ENCODE data around the gene EGR2.

The EGR2 gene

GRCh38 chr10:62813981-62814380 is 2.2 kb downstream of the EGR2 start:
- TF ChIP-seq POLR2A (IDR thresholded peaks at IDR 0.05; ENCODE audit: low read length), result no peak
- DNase-seq, result no peak

- TF ChIP-seq GATA1 (IDR thresholded peaks at IDR 0.05; ENCODE audit: low read depth, low read length) (no peak), POLR2A (IDR thresholded peaks at IDR 0.05; ENCODE audit: low read length) (no peak)
- DNase-seq, result no peak
Measured at GRCh38 chr10:62813453-62813852, 2.7 kb downstream of the EGR2 start.

- no peak for DNase-seq
Measured at GRCh38 chr10:62812672-62813439, 3.3 kb downstream of the EGR2 start.

GRCh38 chr10:62811159-62811875 is 4.8 kb downstream of the EGR2 start:
- no peak for TF ChIP-seq GATA1 (IDR thresholded peaks at IDR 0.05; ENCODE audit: low read depth, low read length)
- TF ChIP-seq POLR2A (IDR thresholded peaks at IDR 0.05; ENCODE audit: low read length), result no peak
- no peak for DNase-seq

More at GRCh38 chr10:62812672-62813439, 3.3 kb downstream of the EGR2 start:
- TF ChIP-seq POLR2A (IDR thresholded peaks at IDR 0.05; ENCODE audit: low read length) (no peak), GATA1 (IDR thresholded peaks at IDR 0.05; ENCODE audit: low read depth, low read length) (no peak)

- TF ChIP-seq GATA1 (IDR thresholded peaks at IDR 0.05; ENCODE audit: low read depth, low read length) (no peak), POLR2A (IDR thresholded peaks at IDR 0.05; ENCODE audit: low read length) (no peak)
- no peak for DNase-seq
Measured at GRCh38 chr10:62810156-62810902, 5.8 kb downstream of the EGR2 start.

- no peak for TF ChIP-seq POLR2A (IDR thresholded peaks at IDR 0.05; ENCODE audit: low read length)
- DNase-seq, result peak; percentile 3 to 6
Measured at GRCh38 chr10:62806251-62806650, 9.9 kb downstream of the EGR2 start.

- no peak for TF ChIP-seq GATA1 (IDR thresholded peaks at IDR 0.05; ENCODE audit: low read depth, low read length)
- no peak for TF ChIP-seq POLR2A (IDR thresholded peaks at IDR 0.05; ENCODE audit: low read length)
- peak; percentile 41 to 79 for DNase-seq
Measured at GRCh38 chr10:62805231-62806099, 10.7 kb downstream of the EGR2 start.

- TF ChIP-seq POLR2A (IDR thresholded peaks at IDR 0.05; ENCODE audit: low read length) (peak; percentile 62), GATA1 (IDR thresholded peaks at IDR 0.05; ENCODE audit: low read depth, low read length) (no peak)
- DNase-seq, result peak; percentile 90 to 92
Measured at GRCh38 chr10:62804356-62805230, 11.6 kb downstream of the EGR2 start, which contains the start of gene ADO. Gene ADO, plus strand, starts transcription at chr10:62804720. Its CDS starts 340 bp downstream, at chr10:62805060.

GRCh38 chr10:62803724-62804355 is 12.3 kb downstream of the EGR2 start:
- no peak for DNase-seq
- TF ChIP-seq GATA1 (IDR thresholded peaks at IDR 0.05; ENCODE audit: low read depth, low read length), result no peak
- no peak for TF ChIP-seq POLR2A (IDR thresholded peaks at IDR 0.05; ENCODE audit: low read length)

- TF ChIP-seq POLR2A (IDR thresholded peaks at IDR 0.05; ENCODE audit: low read length) (no peak), GATA1 (IDR thresholded peaks at IDR 0.05; ENCODE audit: low read depth, low read length) (no peak)
- DNase-seq, result no peak
Measured at GRCh38 chr10:62801871-62802270, 14.3 kb downstream of the EGR2 start.

- DNase-seq, result no peak
- TF ChIP-seq GATA1 (IDR thresholded peaks at IDR 0.05; ENCODE audit: low read depth, low read length) (no peak), POLR2A (IDR thresholded peaks at IDR 0.05; ENCODE audit: low read length) (no peak)
Measured at GRCh38 chr10:62796896-62797295, 19.3 kb downstream of the EGR2 start.

GRCh38 chr10:62795762-62796161 is 20.4 kb downstream of the EGR2 start:
- DNase-seq, result no peak
- no peak for TF ChIP-seq GATA1 (IDR thresholded peaks at IDR 0.05; ENCODE audit: low read depth, low read length)
- TF ChIP-seq POLR2A (IDR thresholded peaks at IDR 0.05; ENCODE audit: low read length), result no peak

Measured in erythroblast (primary cell).